NT2/D1 (cell line): Measurements from ENCODE around the gene SRGN.

Experiments used
- DNase-seq: peaks from one replicate; pipeline ENCODE4 v3.0.0-alpha.2; 2011; ENCODE audit warnings: low read depth, low spot score
- H3K27me3 ChIP-seq: 2 replicates; pipeline ENCODE4 v1.6.0; 2011; ENCODE audit warnings: mild to moderate bottlenecking; ENCODE audit not compliant: insufficient read length, insufficient read depth
- H3K36me3 ChIP-seq: 2 replicates; pipeline ENCODE4 v1.6.1; 2011; ENCODE audit warnings: mild to moderate bottlenecking, low read length, mixed read lengths; ENCODE audit not compliant: insufficient read depth, insufficient read length
- H3K4me1 ChIP-seq: 2 replicates; pipeline ENCODE4 v1.5.1; 2011; ENCODE audit not compliant: insufficient read depth, insufficient read length
- H3K4me3 ChIP-seq: 2 replicates; pipeline ENCODE4 v1.5.1; 2011; ENCODE audit warnings: low read depth; ENCODE audit not compliant: insufficient read length
- H3K9ac ChIP-seq: 2 replicates; pipeline ENCODE4 v1.6.0; 2011; ENCODE audit warnings: low read depth; ENCODE audit not compliant: insufficient read length
- H3K9me3 ChIP-seq: 2 replicates; pipeline ENCODE4 v1.5.1; 2011; ENCODE audit warnings: mild to moderate bottlenecking, low read length; ENCODE audit not compliant: insufficient read depth
- SUZ12 ChIP-seq: IDR thresholded peaks from 2 replicates; pipeline ENCODE4 v1.6.1; 2011; ENCODE audit not compliant: insufficient read length, insufficient read depth; ENCODE audit errors: extremely low read depth
- YY1 ChIP-seq: IDR thresholded peaks from 2 replicates; pipeline ENCODE4 v1.6.1; 2011; ENCODE audit not compliant: insufficient read length, insufficient read depth
- ZNF274 ChIP-seq: IDR thresholded peaks from 2 replicates; pipeline ENCODE4 v1.6.1; 2011; ENCODE audit warnings: mild to moderate bottlenecking, low read depth, low read length

SRGN gene

GRCh38 chr10:69073026-69073425 is 14.9 kb upstream of the SRGN start:
- TF ChIP-seq ZNF274 (no peak), SUZ12 (no peak), YY1 (no peak)
- H3K9ac ChIP-seq = no peak overlapping the region
- H3K4me1 ChIP-seq = peaks cover 7% of the 10 kb centered on the region
- DNase-seq = no peak
- H3K4me3 ChIP-seq = no peak overlapping the region
- no peaks in the 10 kb centered on the region for H3K9me3 ChIP-seq
- no peaks in the 10 kb centered on the region for H3K27me3 ChIP-seq
- H3K36me3 ChIP-seq = no peaks in the 10 kb centered on the region

- H3K4me3 ChIP-seq = no peak overlapping the region
- peaks cover 7% of the 10 kb centered on the region for H3K4me1 ChIP-seq
- H3K9me3 ChIP-seq = no peaks in the 10 kb centered on the region
- H3K27me3 ChIP-seq = no peaks in the 10 kb centered on the region
- no peak overlapping the region for H3K9ac ChIP-seq
- H3K36me3 ChIP-seq = no peaks in the 10 kb centered on the region
- no peak for DNase-seq
- TF ChIP-seq YY1 (no peak), ZNF274 (no peak), SUZ12 (no peak)
These were observed 14.1 kb upstream of the SRGN start for GRCh38 chr10:69073736-69074364.

GRCh38 chr10:69074532-69074931 is 13.4 kb upstream of the SRGN start:
- DNase-seq = no peak
- no peak overlapping the region for H3K4me3 ChIP-seq
- H3K9me3 ChIP-seq = no peaks in the 10 kb centered on the region
- TF ChIP-seq YY1 (no peak), SUZ12 (no peak), ZNF274 (no peak)
- H3K27me3 ChIP-seq = no peaks in the 10 kb centered on the region
- H3K36me3 ChIP-seq = no peaks in the 10 kb centered on the region
- peaks cover 3% of the 10 kb centered on the region for H3K4me1 ChIP-seq
- no peak overlapping the region for H3K9ac ChIP-seq

GRCh38 chr10:69075431-69075830 is 12.5 kb upstream of the SRGN start:
- Histone ChIP-seq H3K27me3 (no peaks in the 10 kb centered on the region), H3K9ac (no peak overlapping the region), H3K36me3 (no peaks in the 10 kb centered on the region), H3K4me1 (peaks cover 2% of the 10 kb centered on the region), H3K9me3 (no peaks in the 10 kb centered on the region), H3K4me3 (no peak overlapping the region)
- DNase-seq = no peak
- TF ChIP-seq SUZ12 = no peak
- no peak for TF ChIP-seq ZNF274

- Histone ChIP-seq H3K4me1 (peaks cover 2% of the 10 kb centered on the region), H3K9me3 (no peaks in the 10 kb centered on the region), H3K27me3 (no peaks in the 10 kb centered on the region), H3K9ac (no peak overlapping the region), H3K36me3 (no peaks in the 10 kb centered on the region), H3K4me3 (no peak overlapping the region)
- TF ChIP-seq ZNF274 (no peak), SUZ12 (no peak), YY1 (no peak)
- no peak for DNase-seq
These were observed 9.6 kb upstream of the SRGN start for GRCh38 chr10:69078311-69078710.

- H3K9me3 ChIP-seq = no peaks in the 10 kb centered on the region
- no peaks in the 10 kb centered on the region for H3K27me3 ChIP-seq
- H3K9ac ChIP-seq = no peak overlapping the region
- no peak overlapping the region for H3K4me3 ChIP-seq
- TF ChIP-seq SUZ12 = no peak
- no peak for TF ChIP-seq YY1
- TF ChIP-seq ZNF274 = no peak
- no peaks in the 10 kb centered on the region for H3K4me1 ChIP-seq
- no peak for DNase-seq
- H3K36me3 ChIP-seq = no peaks in the 10 kb centered on the region
These were observed 7.7 kb upstream of the SRGN start for GRCh38 chr10:69080226-69080625.

- Histone ChIP-seq H3K4me1 (no peaks in the 10 kb centered on the region), H3K9ac (no peak overlapping the region)
- TF ChIP-seq SUZ12 (no peak), YY1 (no peak), ZNF274 (no peak)
These were observed 1.8 kb upstream of the SRGN start for GRCh38 chr10:69086001-69086509.

GRCh38 chr10:69088471-69088769 is 517 bp downstream of the SRGN start:
- no peak for TF ChIP-seq YY1
- TF ChIP-seq ZNF274 = no peak
- TF ChIP-seq SUZ12 = no peak
- H3K36me3 ChIP-seq = no peaks in the 10 kb centered on the region
- no peak overlapping the region for H3K9ac ChIP-seq
- DNase-seq = no peak
- H3K4me1 ChIP-seq = no peaks in the 10 kb centered on the region
- no peak overlapping the region for H3K4me3 ChIP-seq
- H3K27me3 ChIP-seq = no peaks in the 10 kb centered on the region
- H3K9me3 ChIP-seq = no peaks in the 10 kb centered on the region

More at GRCh38 chr10:69086001-69086509, 1.8 kb upstream of the SRGN start:
- no peaks in the 10 kb centered on the region for H3K27me3 ChIP-seq
- H3K4me3 ChIP-seq = no peak overlapping the region
- no peak for DNase-seq
- H3K9me3 ChIP-seq = no peaks in the 10 kb centered on the region
- H3K36me3 ChIP-seq = no peaks in the 10 kb centered on the region
